Adrenal gland (tissue), 12 donors: ENCODE results near the gene MRM1. TPM values are rescaled to one million over a fixed set of nuclear protein-coding genes. Genes with fewer than 3 reads are reported as not detected.
A peak's percentile ranks its signal among the peaks of the same experiment; 100 is the strongest.

ENCODE experiments used
- DNase-seq, 7 donors: peaks; one replicate each; pipeline ENCODE4 v3.0.0-alpha.2; 2019 to 2020
- H3K27ac ChIP-seq, 5 donors: fragments of 200-600 bp; sonication (generic) in 4 of 5; 1 replicate in 3 of 5; 2 replicates in 2 of 5; pipeline versions ENCODE4 v1.5.1 to v1.8.0; 2016 to 2020; ENCODE audit warnings: mild to moderate bottlenecking in 1 of 5
- H3K27me3 ChIP-seq: fragments of 200-600 bp; 2 replicates; pipeline ENCODE4 v1.8.0; 2021
- H3K36me3 ChIP-seq, 2 donors: fragments of 200-600 bp; replicated peaks in 1 of 2; 1 replicate in 1 of 2; 2 replicates in 1 of 2; pipeline versions ENCODE4 v1.5.1 to v1.8.0; 2018 to 2022
- H3K4me1 ChIP-seq, 2 donors: fragments of 200-600 bp; replicated peaks in 1 of 2; 1 replicate in 1 of 2; 2 replicates in 1 of 2; pipeline versions ENCODE4 v1.5.1 to v1.8.0; 2018 to 2021
- H3K4me3 ChIP-seq, 4 donors: fragments of 200-600 bp; sonication (generic) in 3 of 4; one replicate each; pipeline ENCODE4 v1.5.1; 2016 to 2018
- H3K9me3 ChIP-seq, 3 donors: fragments of 200-600 bp; sonication (generic) in 1 of 3; replicated peaks in 1 of 3; 1 replicate in 2 of 3; 2 replicates in 1 of 3; pipeline versions ENCODE4 v1.5.1 to v1.8.0; 2016 to 2021
- POLR2A ChIP-seq, 2 donors: fragments of 450-650 bp; IDR thresholded peaks; one replicate each; pipeline ENCODE4 v1.6.1; 2017; ENCODE audit warnings: antibody characterized with exemption in 2 of 2, mild to moderate bottlenecking in 2 of 2, moderate library complexity in 1 of 2
- WGBS, 4 donors: extraction: QIAGEN DNeasy Blood & Tissue Kit in 2 of 4; methylation state at CpG; one replicate each; pipeline versions ENCODE4 v1.1.5 to v1.1.7; 2013 to 2017; 5-methylcytosine and 5-hydroxymethylcytosine counted together
- intact Hi-C, 2 donors: fragments of 100-400 bp; cut with DNase I; formaldehyde crosslinking; loops; one replicate each; pipeline versions ENCODE4 v1.14.1 to v1.15.0; 2022 to 2023
- polyA plus RNA-seq, 3 donors: library from polyadenylated mRNA; stranded (reverse); fragments of 200-250 nt in 2 of 3; fragments of 350-450 nt in 1 of 3; fragmentation: Illumina TruSeq in 1 of 3; extraction: RNeasy Lipid Tissue Mini Kit (QIAGEN cat#74804) in 1 of 3; gene quantifications; one replicate each; pipeline ENCODE4 v1.2.3, GENCODE V29; 2013 to 2014
- total RNA-seq, 9 donors: library from RNA; depleted of rRNA in 4 of 9; stranded (reverse); fragments of >200 nt in 4 of 9; fragments of 120-200 nt in 1 of 9; fragmentation: NEBNext Ultra II Directional in 1 of 9; extraction: Animal tissue kit (Norgen Biotek cat#: 25700) in 1 of 9; gene quantifications; one replicate each; pipeline versions ENCODE4 v1.1.0 to v1.2.4, GENCODE V29; 2013 to 2023
- TF ChIP-seq, protein P1 (sequence below), 6 experiments: fragments of 450-650 bp in 4 of 6; fragments of 200-600 bp in 2 of 6; sonication (generic) in 1 of 6; IDR thresholded peaks; 1 replicate in 5 of 6; 2 replicates in 1 of 6; pipeline versions ENCODE4 v1.5.1 to v1.8.0; 2016 to 2021; ENCODE audit warnings: antibody characterized with exemption in 6 of 6, mild to moderate bottlenecking in 2 of 6, moderate library complexity in 1 of 6
- donor health status: healthy with polysubstance abuse.
- donor health status: Bipolar disorder and iron deficiency.
- donor health status: DM: yes; HTN: yes; CAD: no.
- donor health status: DM: no; HTN: no; CAD: no.
- donor health status: DM: no; HTN: no; CAD: no.
- donor health status: DM: yes; HTN: yes; CAD: no.

The MRM1 gene
- total and polyA plus RNA-seq, 12 donors = 5.2 to 18.5 (median 9.7) TPM

DNA sequence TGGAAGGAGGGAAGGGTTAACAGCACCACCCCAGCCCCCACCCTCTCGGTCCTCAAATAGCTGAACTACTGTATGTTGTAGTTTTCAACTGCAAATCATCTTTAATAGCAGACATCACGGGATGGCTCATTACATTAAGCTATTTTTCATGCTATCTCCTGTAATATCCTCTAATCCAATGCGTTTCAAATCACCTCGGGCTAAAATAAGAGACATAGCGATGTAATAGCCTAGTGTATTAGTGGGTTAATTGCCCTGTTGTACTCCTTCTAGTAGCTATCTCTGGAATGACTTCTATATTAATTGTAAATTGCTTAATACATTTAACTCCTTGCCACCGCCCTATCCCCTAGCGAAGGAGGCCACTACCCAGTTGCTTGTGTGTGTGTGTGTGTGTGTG, 54.3 kb downstream of the MRM1 start:
- no peak for DNase-seq
- Histone ChIP-seq H3K9me3 (no peaks in the 10 kb centered on the region), H3K4me1 (peaks cover 0 to 6% of the 10 kb centered on the region in 2 donors), H3K27me3 (peaks cover 8% of the 10 kb centered on the region), H3K36me3 (no peaks in the 10 kb centered on the region), H3K4me3 (no peak overlapping the region), H3K27ac (no peak overlapping the region)
- TF ChIP-seq, protein P1, sequence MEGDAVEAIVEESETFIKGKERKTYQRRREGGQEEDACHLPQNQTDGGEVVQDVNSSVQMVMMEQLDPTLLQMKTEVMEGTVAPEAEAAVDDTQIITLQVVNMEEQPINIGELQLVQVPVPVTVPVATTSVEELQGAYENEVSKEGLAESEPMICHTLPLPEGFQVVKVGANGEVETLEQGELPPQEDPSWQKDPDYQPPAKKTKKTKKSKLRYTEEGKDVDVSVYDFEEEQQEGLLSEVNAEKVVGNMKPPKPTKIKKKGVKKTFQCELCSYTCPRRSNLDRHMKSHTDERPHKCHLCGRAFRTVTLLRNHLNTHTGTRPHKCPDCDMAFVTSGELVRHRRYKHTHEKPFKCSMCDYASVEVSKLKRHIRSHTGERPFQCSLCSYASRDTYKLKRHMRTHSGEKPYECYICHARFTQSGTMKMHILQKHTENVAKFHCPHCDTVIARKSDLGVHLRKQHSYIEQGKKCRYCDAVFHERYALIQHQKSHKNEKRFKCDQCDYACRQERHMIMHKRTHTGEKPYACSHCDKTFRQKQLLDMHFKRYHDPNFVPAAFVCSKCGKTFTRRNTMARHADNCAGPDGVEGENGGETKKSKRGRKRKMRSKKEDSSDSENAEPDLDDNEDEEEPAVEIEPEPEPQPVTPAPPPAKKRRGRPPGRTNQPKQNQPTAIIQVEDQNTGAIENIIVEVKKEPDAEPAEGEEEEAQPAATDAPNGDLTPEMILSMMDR (IDR thresholded peaks at IDR 0.05) = no peak
- TF ChIP-seq POLR2A (IDR thresholded peaks at IDR 0.05) = no peak
- intact Hi-C loops = no loop called here
- 81 to 87% (median 85%) methylated on average over 7 of the region's 7 CpGs for WGBS, 4 donors

DNA sequence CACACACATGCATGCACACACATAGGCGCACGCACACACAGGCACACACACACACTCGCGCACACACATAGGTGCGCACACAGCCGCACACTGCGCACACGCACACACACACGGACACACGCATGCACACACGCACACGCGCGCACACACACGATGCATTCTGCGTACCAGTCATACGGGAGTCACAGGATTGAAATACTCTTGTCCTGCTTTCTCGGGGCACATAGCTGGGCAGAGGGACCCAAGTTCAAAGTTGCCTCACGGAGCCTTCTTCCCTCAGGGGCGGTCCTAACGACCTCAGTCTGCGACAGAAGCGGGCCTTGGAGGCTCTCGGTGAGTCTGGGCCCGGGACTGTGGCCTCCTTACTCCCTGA, 56.0 kb downstream of the MRM1 start:
- Histone ChIP-seq H3K4me3 (peak overlapping the region in 2 of 4 donors; percentile 13 to 64), H3K4me1 (peaks cover 0 to 6% of the 10 kb centered on the region in 2 donors), H3K36me3 (no peaks in the 10 kb centered on the region), H3K27ac (no peak overlapping the region), H3K27me3 (peaks cover 8% of the 10 kb centered on the region), H3K9me3 (no peaks in the 10 kb centered on the region)
- WGBS, 4 donors = 56 to 66% (median 65%) methylated on average over 16 to 25 of the region's 25 CpGs
- TF ChIP-seq, protein P1 (IDR thresholded peaks at IDR 0.05) = no peak
- TF ChIP-seq POLR2A (IDR thresholded peaks at IDR 0.05) = no peak
- no peak for DNase-seq
- intact Hi-C loops = no loop called here

DNA sequence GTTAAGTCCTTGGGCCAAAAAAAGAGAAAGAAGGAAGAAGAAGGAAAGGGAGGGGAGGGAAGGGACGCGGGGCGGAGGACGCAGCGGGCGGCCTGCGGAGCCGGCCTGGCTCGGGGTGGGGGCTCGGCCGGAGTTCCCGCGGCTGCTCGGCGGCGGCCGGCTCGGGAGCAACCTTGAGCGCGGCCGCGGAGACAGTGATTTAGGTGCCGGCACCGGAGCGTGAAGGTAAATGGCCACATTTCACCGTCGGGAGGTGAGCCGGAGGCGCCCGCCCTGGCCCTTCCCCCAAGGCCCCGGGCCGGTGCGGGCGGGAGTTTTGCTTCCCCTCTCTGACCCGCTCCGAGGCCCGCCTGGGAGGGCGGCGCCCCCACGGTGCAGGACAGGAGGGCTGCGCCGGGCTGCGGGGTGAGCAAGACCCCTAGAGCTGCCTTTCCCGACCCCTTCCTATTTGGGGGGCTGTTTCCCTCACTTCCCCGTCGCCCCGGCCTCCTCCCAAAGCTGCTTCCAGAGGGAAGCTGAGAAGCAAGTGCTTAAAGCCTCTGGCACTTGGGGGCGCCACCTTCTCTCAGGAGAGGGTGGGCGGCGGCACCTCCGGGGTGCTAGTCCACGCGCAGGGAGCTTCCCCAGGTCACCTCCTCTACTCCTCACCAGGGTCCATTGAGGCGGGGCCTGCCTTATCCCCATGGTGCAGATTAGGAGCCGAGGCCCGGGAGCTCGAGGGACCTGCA, 56.5 kb downstream of the MRM1 start:
- peak in 3 of 7 donors; percentile 10 to 27 (median 20) for DNase-seq
- WGBS, 4 donors = 10 to 16% (median 12%) methylated on average over 25 to 57 of the region's 57 CpGs
- no peaks in the 10 kb centered on the region for H3K36me3 ChIP-seq
- peak overlapping the region in 2 of 4 donors; percentile 13 to 64 for H3K4me3 ChIP-seq
- no peaks in the 10 kb centered on the region for H3K9me3 ChIP-seq
- intact Hi-C loops = no loop called here
- peaks cover 8% of the 10 kb centered on the region for H3K27me3 ChIP-seq
- H3K4me1 ChIP-seq = peaks cover 0 to 6% of the 10 kb centered on the region in 2 donors
- no peak overlapping the region for H3K27ac ChIP-seq
- TF ChIP-seq POLR2A (IDR thresholded peaks at IDR 0.05) = no peak
- TF ChIP-seq, protein P1 (IDR thresholded peaks at IDR 0.05) = no peak

Other genes with a start within 250 kb of the MRM1 start
- gene TBC1D3H, start 213.1 kb upstream of the MRM1 start, total RNA-seq = not detected
- gene TBC1D3H, start 213.1 kb upstream of the MRM1 start, polyA plus RNA-seq = 1 to 10 TPM in 1 of 3 donors, not detected in 2; 6.4 TPM
- 10 to 100 TPM; 13.6 to 65.6 (median 37.9) TPM for gene ZNHIT3, start 114.9 kb upstream of the MRM1 start, total RNA-seq
- gene ZNHIT3, start 114.9 kb upstream of the MRM1 start, polyA plus RNA-seq = 10 to 100 TPM; 26.5 to 59.8 (median 34.5) TPM
- gene MYO19, start 66.7 kb upstream of the MRM1 start, total RNA-seq = 10 to 100 TPM; 12.0 to 32.5 (median 28.3) TPM
- 10 to 100 TPM; 16.3 to 43.6 (median 37.5) TPM for gene MYO19, start 66.7 kb upstream of the MRM1 start, polyA plus RNA-seq
- gene PIGW, start 66.6 kb upstream of the MRM1 start, total RNA-seq = 10 to 100 TPM in 1 of 9 donors, 1 to 10 TPM in 8; 1.7 to 13.2 (median 4.8) TPM
- 10 to 100 TPM in 1 of 3 donors, 1 to 10 TPM in 2; 2.4 to 14.6 (median 3.0) TPM for gene PIGW, start 66.6 kb upstream of the MRM1 start, polyA plus RNA-seq
- gene GGNBP2, start 56.7 kb upstream of the MRM1 start, total RNA-seq = 10 to 100 TPM; 30.4 to 70.9 (median 63.0) TPM
- 10 to 100 TPM; 39.0 to 87.3 (median 48.5) TPM for gene GGNBP2, start 56.7 kb upstream of the MRM1 start, polyA plus RNA-seq
- 10 to 100 TPM in 7 of 9 donors, 1 to 10 TPM in 2; 5.9 to 28.1 (median 11.3) TPM for gene DHRS11, start 9.7 kb upstream of the MRM1 start, total RNA-seq
- gene DHRS11, start 9.7 kb upstream of the MRM1 start, polyA plus RNA-seq = 10 to 100 TPM; 12.8 to 21.3 (median 13.8) TPM